Thoracic aorta (tissue), 2 donors: ENCODE measurements around the gene SLC25A31. TPM values are rescaled to one million over a fixed set of nuclear protein-coding genes. Genes with fewer than 3 reads are reported as not detected.

Source experiments
- ATAC-seq: fragments of 150-250 bp; one replicate; pipeline ENCODE4 v1.8.0; 2017; ENCODE audit warnings: low read depth; ENCODE audit not compliant: insufficient number of reproducible peaks, low FRiP score
- DNase-seq: peaks from one replicate; pipeline ENCODE4 v3.0.0-alpha.2; 2020; ENCODE audit warnings: low spot score
- H3K27ac ChIP-seq, 2 donors: fragments of 200-600 bp; sonication (generic); 1 replicate in 1 of 2; 2 replicates in 1 of 2; pipeline ENCODE4 v1.5.1; 2016; ENCODE audit warnings: mild to moderate bottlenecking in 2 of 2, moderate library complexity in 2 of 2
- H3K27me3 ChIP-seq: fragments of 200-600 bp; sonication (generic); replicated peaks from 2 replicates; pipeline ENCODE4 v1.6.0; 2016; ENCODE audit warnings: mild to moderate bottlenecking; ENCODE audit not compliant: insufficient read depth
- H3K36me3 ChIP-seq: fragments of 200-600 bp; sonication (generic); one replicate; pipeline ENCODE4 v1.5.1; 2016
- H3K4me1 ChIP-seq, 2 donors: fragments of 200-600 bp; sonication (generic); 1 replicate in 1 of 2; 2 replicates in 1 of 2; pipeline versions ENCODE4 v1.5.1 to v1.6.0; 2016; ENCODE audit warnings: low read depth in 2 of 2, mild to moderate bottlenecking in 1 of 2; ENCODE audit not compliant: control insufficient read depth in 1 of 2
- H3K4me3 ChIP-seq: fragments of 200-600 bp; sonication (generic); 2 replicates; pipeline ENCODE4 v1.5.1; 2016; ENCODE audit warnings: mild to moderate bottlenecking
- H3K9me3 ChIP-seq: fragments of 200-600 bp; sonication (generic); 2 replicates; pipeline ENCODE4 v1.5.1; 2016
- CTCF ChIP-seq: fragments of 200-600 bp; sonication (generic); IDR thresholded peaks from one replicate; pipeline ENCODE4 v1.5.1; 2019; ENCODE audit warnings: antibody characterized with exemption
- total RNA-seq, 2 donors: library from RNA; depleted of rRNA; stranded (reverse); fragments of >200 nt; gene quantifications; one replicate each; pipeline versions ENCODE4 v1.1.0 to v1.2.3, GENCODE V29; 2016

The SLC25A31 gene
- total RNA-seq, 2 donors from 2014 or later, result not detected

- no peak for DNase-seq
- H3K27me3 ChIP-seq, result no peaks in the 10 kb centered on the region
- TF ChIP-seq CTCF, result no peak
- no peak for ATAC-seq
- no peaks in the 10 kb centered on the region for H3K4me1 ChIP-seq
- no peak overlapping the region for H3K27ac ChIP-seq
- H3K9me3 ChIP-seq, result no peaks in the 10 kb centered on the region
- H3K4me3 ChIP-seq, result no peak overlapping the region
- H3K36me3 ChIP-seq, result no peaks in the 10 kb centered on the region
These were observed 61.2 kb downstream of the SLC25A31 start for GRCh38 chr4:127791391-127791790.

GRCh38 chr4:127793528-127793927, 63.3 kb downstream of the SLC25A31 start:
- Histone ChIP-seq H3K27me3 (no peaks in the 10 kb centered on the region), H3K27ac (no peak overlapping the region), H3K9me3 (no peaks in the 10 kb centered on the region), H3K4me3 (no peak overlapping the region), H3K4me1 (no peaks in the 10 kb centered on the region), H3K36me3 (no peaks in the 10 kb centered on the region)
- no peak for TF ChIP-seq CTCF
- ATAC-seq, result no peak
- DNase-seq, result no peak

- Histone ChIP-seq H3K27ac (no peak overlapping the region), H3K27me3 (no peaks in the 10 kb centered on the region), H3K4me3 (no peak overlapping the region), H3K9me3 (no peaks in the 10 kb centered on the region), H3K4me1 (no peaks in the 10 kb centered on the region), H3K36me3 (peaks cover 8% of the 10 kb centered on the region)
- TF ChIP-seq CTCF, result no peak
- no peak for ATAC-seq
- no peak for DNase-seq
These were observed 69.5 kb downstream of the SLC25A31 start for GRCh38 chr4:127799711-127800110.

- Histone ChIP-seq H3K36me3 (no peaks in the 10 kb centered on the region), H3K9me3 (no peaks in the 10 kb centered on the region), H3K27me3 (no peaks in the 10 kb centered on the region), H3K4me3 (no peak overlapping the region), H3K27ac (no peak overlapping the region), H3K4me1 (no peaks in the 10 kb centered on the region)
- DNase-seq (no peak), ATAC-seq (no peak)
- no peak for TF ChIP-seq CTCF
These were observed 79.1 kb downstream of the SLC25A31 start for GRCh38 chr4:127809173-127809800.

GRCh38 chr4:127810551-127810950, 80.4 kb downstream of the SLC25A31 start:
- Histone ChIP-seq H3K4me3 (no peak overlapping the region), H3K27me3 (no peaks in the 10 kb centered on the region), H3K4me1 (no peaks in the 10 kb centered on the region), H3K27ac (no peak overlapping the region), H3K9me3 (no peaks in the 10 kb centered on the region), H3K36me3 (no peaks in the 10 kb centered on the region)
- DNase-seq, result no peak
- TF ChIP-seq CTCF, result no peak
- ATAC-seq, result no peak
